ENCODE measurements around the gene CT47C1. TPM values are rescaled to one million over a fixed set of nuclear protein-coding genes. Genes with fewer than 3 reads are reported as not detected.
A peak's percentile ranks its signal among the peaks of the same experiment; 100 is the strongest.

The CT47C1 gene
- total RNA-seq, 1 experiment from 2014 or later = not detected

DNA sequence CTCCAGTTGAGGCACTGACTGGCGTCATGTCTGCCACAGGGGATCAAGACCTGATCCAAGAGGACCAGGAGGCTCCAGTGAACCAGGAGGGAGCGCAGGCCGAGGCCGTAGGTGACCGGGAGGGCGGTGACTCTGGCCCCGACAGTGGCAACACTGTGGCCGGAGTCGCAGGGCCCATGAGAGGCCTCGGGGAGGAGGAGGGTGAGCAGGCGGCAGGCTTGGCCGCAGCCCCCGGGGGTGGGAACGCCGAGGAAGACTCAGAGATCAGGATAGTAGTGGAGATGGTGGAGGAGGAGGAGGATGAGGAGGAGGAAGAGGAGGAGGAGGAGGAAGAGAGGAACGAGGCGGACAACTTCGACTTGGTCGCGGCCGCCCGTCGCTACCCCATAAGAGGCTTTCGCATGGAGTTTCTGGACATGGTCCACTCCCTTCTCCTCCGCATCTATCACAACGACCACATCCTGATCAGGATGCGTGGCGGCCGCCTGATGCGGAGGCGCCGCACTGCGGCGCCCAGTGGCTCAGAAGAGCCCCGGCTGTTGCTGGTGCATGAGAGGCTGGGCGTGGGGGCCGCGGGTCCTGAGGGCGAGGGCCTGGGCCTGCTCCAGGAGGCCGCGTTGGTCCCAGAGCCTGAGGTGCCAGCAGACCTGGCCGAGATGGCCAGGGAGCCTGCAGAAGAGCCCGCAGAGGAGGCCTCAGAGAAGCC lies 560 bp downstream of the CT47C1 start:
- DNase-seq (ENCODE audit: low read depth) = no peak

- DNase-seq (ENCODE audit: low read depth) = no peak
These were observed 1.1 kb downstream of the CT47C1 start for GRCh38 chrX:119073911-119074310.

DNA sequence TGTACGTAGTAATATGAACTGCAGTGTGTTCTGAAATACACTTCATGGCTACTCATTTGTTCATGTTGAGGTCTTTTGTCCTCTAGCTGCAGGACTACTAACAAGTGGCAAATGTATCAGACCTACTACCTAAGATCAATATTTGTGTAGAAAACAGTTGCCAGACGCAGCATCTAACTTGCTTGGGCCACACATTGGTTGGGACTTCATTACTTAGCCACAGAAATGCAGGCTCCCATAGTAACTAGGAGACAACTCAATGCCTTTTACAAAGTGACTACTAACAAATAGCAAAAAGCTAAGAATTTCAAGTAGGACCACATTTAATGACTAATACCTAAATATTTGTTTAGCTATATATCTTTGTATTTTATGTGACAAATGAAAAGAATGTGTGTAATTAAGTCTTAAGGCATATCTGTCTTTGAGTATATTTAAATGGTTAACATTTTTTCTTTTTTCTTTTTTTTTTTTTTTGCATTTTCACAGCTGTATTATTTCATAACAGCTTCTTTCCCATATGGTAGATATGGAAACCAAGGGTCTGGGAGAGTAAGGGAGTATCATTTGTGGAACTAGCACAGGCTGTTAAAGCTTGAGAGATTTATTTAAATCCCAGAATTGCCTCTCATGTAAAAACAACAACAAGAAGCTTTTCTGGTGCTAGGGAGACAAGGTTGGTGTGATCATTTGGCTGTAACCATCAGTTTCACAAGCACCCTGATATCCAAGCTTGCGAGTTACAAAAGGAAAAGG lies 2.7 kb downstream of the CT47C1 start:
- no peak for DNase-seq (ENCODE audit: low read depth)

- DNase-seq (ENCODE audit: low read depth) = no peak
These were observed 9.5 kb downstream of the CT47C1 start for GRCh38 chrX:119082278-119082677.

GRCh38 chrX:119084766-119085165 lies 12.0 kb downstream of the CT47C1 start:
- DNase-seq (ENCODE audit: low read depth) = no peak

GRCh38 chrX:119087121-119087520 lies 14.3 kb downstream of the CT47C1 start:
- no peak for DNase-seq (ENCODE audit: low read depth)

- no peak for DNase-seq (ENCODE audit: low read depth)
These were observed 16.8 kb downstream of the CT47C1 start for GRCh38 chrX:119089619-119090018.

DNA sequence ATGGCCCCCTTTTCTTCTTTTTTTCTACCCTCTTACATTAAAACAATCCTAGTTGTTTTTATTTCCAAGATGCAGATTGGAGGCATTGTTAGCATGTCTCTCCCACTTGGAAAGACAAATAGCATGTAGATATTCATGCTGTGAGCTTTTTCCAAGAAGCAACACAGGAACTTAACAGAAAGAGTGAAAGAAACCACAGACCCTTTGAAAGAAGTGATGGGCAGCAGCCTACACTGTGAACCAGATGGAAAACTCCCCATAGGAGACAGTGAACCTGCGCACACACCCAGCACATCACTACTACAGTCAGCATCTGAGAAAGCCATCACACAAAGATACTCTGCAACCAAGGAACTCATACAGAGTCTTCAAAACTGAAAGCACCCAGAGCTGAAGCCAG lies 17.8 kb downstream of the CT47C1 start:
- DNase-seq (ENCODE audit: low read depth) = no peak

- DNase-seq (ENCODE audit: low read depth) = no peak
These were observed 21.4 kb downstream of the CT47C1 start for GRCh38 chrX:119093991-119094735.

DNA sequence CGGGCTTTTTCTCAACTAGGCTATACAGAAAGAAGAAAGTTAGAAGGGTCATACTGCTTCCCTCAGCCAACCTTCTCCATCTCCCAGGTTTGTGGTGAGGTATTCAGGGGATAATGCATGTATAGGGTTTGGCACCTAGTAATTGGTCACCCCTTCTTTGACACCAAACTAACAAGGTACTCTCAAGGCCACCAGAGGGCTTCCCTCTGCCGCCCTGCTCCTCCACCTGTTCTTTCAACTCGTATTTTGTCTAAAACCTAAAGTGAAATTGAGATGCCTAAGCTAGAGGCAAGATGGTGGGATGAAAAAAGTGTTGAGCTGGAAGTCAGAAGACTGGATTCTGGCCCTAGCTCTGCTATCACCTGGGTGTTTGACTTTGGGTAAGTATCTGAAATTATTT lies 22.0 kb downstream of the CT47C1 start:
- DNase-seq (ENCODE audit: low read depth) = no peak

GRCh38 chrX:119095936-119096335 lies 23.1 kb downstream of the CT47C1 start:
- DNase-seq (ENCODE audit: low read depth) = no peak

- DNase-seq (ENCODE audit: low read depth) = no peak
These were observed 28.4 kb downstream of the CT47C1 start for GRCh38 chrX:119101168-119101567.

DNA sequence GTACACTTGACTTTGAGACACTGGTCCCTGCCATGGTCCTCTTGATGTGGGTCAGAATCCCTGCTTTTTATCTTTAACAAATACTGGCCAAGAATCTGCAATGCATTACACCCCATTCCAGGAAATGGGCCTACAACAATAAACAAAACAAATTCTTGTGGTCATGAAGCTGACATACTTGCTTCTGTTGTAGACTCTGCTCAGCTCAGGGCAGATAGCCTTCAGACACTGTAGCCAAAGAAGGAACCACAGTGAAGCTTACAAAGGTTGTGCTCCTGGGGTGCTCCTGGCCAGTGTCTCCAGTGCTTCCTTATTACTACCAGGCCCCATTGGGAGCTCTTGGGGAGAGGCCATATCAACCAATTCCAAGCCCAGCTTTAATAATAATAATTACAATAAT lies 33.0 kb downstream of the CT47C1 start:
- peak; percentile 11 for DNase-seq (ENCODE audit: low read depth)

DNA sequence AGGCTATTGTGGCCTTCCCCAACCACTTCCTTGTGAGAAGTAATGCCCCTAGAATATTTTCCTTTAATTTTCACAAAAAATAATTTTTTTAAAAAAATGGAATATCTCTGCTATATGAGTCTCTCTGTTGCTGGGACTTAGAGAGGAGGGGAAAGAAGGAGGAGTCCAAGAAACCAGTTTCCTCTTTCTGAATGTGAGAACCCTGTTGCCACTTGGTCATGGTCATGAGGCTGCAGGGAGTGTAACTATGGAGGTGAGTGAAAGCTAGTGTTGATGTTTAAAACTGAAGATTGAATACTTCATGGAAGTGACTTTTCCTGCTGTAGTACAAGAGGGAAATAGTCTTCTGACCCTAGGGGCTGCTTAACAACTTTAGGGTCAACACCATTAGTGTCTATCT lies 34.4 kb downstream of the CT47C1 start:
- DNase-seq (ENCODE audit: low read depth) = no peak

GRCh38 chrX:119118780-119119395 lies 46.1 kb downstream of the CT47C1 start:
- peak; percentile 22 for DNase-seq (ENCODE audit: low read depth)

DNA sequence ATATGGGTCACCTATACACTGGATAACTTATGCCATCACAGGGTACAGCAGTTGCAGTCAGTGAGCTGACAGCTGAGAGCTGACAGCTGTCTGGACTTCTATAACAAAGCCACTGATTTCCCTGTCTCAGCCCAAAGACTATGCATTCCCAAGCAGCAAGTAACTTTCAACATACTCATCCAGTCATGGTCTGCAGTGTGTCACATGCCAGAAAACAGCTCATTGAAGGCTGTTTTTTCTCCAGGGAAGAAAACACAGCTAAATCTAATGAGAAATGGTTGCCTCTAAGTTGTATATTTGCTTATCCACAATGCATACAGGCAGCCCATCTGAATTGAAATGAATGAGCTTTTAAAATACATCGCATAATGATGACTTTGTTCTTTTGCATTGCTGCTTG lies 48.5 kb downstream of the CT47C1 start:
- DNase-seq (ENCODE audit: low read depth) = no peak

Other genes starting within 250 kb of the CT47C1 start
- not detected in 2 replicates for gene ZCCHC12, start 249.2 kb upstream of the CT47C1 start, total RNA-seq (2014; rRNA removed; shearing (Covaris generic))
- 0.78 and 1.4 TPM in 2 replicates for gene LONRF3, start 98.4 kb upstream of the CT47C1 start, total RNA-seq (2014; rRNA removed; shearing (Covaris generic))
- not detected in 2 replicates for gene KIAA1210, start 54.8 kb downstream of the CT47C1 start, total RNA-seq (2014; rRNA removed; shearing (Covaris generic))
- 189 and 192 TPM in 2 replicates for gene PGRMC1, start 163.3 kb downstream of the CT47C1 start, total RNA-seq (2014; rRNA removed; shearing (Covaris generic))

All from RPMI7951 (cell line).